ENCODE data around the gene RGS3.

RGS3 gene

DNA sequence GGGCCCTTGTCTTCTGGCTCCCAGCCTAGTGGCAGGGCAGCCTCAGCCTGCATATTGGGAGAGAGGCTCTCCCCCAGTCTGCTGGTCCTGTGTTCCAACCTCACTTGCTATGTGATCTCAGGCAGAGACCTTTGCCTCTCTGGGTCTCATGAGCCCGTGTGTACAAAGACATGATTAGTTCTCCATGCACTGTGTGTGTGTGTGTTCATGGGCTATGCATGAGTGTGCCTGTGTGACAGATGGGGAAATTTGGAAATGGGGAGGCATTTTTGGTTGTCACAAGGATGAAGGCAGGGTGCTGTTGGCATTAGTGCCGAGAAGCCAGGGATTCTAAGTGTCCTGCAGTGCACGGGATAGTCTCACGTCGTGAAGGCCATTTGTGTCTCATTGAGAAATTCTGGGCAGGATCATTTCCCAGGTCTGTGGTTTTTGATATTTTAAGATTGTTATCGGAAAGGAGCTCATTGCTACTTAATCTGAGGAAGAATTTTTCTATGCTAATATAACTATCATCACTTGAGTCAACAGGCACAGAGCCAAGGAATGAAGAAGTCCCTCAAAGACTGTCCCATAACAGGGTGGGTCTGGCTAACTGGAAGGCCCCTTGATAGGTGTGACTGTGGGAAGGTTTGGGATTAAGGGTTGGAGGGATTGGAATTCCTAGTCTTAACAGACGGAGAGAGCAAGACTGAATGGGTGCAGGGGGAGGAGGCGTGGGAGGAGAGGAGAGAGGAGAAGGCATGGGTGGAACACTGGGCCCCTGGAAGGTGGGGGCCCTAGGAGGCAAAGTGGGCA is 168.5 kb downstream of the RGS3 start:
- no peak for TF ChIP-seq CTCF (IDR thresholded peaks at IDR 0.05; ENCODE audit: unreplicated experiment in 3 of 3)
- H3K4me3 Mint-ChIP-seq: peak overlapping the region in 1 of 3 experiments; percentile 15
- no peaks in the 10 kb centered on the region for H3K9me3 Mint-ChIP-seq
- H3K4me1 Mint-ChIP-seq: peaks cover 62% of the 10 kb centered on the region
- peak overlapping the region; percentile 39 to 82 (median 66) for H3K27ac Mint-ChIP-seq
- H3K27me3 Mint-ChIP-seq (ENCODE audit: low read depth): peaks cover 22% of the 10 kb centered on the region
- no peaks in the 10 kb centered on the region for H3K36me3 Mint-ChIP-seq (ENCODE audit: low read depth)

GRCh38 chr9:113632776-113633590 is 169.5 kb downstream of the RGS3 start:
- TF ChIP-seq CTCF (IDR thresholded peaks at IDR 0.05; ENCODE audit: unreplicated experiment in 3 of 3): no peak
- peaks cover 14% of the 10 kb centered on the region for H3K27me3 Mint-ChIP-seq (ENCODE audit: low read depth)
- peaks cover 59% of the 10 kb centered on the region for H3K4me1 Mint-ChIP-seq
- H3K36me3 Mint-ChIP-seq (ENCODE audit: low read depth): no peaks in the 10 kb centered on the region
- peak overlapping the region in 1 of 3 experiments; percentile 15 for H3K4me3 Mint-ChIP-seq
- no peaks in the 10 kb centered on the region for H3K9me3 Mint-ChIP-seq
- peak overlapping the region; percentile 39 to 82 (median 66) for H3K27ac Mint-ChIP-seq

GRCh38 chr9:113633782-113634595 is 170.5 kb downstream of the RGS3 start:
- Mint-ChIP-seq H3K27ac (peak overlapping the region; percentile 63 to 91 (median 64)), H3K9me3 (no peaks in the 10 kb centered on the region), H3K27me3 (ENCODE audit: low read depth) (peaks cover 8% of the 10 kb centered on the region), H3K4me3 (peak overlapping the region in 1 of 3 experiments; percentile 31), H3K4me1 (peaks cover 67% of the 10 kb centered on the region), H3K36me3 (ENCODE audit: low read depth) (no peaks in the 10 kb centered on the region)
- TF ChIP-seq CTCF (IDR thresholded peaks at IDR 0.05; ENCODE audit: unreplicated experiment in 3 of 3): no peak

DNA sequence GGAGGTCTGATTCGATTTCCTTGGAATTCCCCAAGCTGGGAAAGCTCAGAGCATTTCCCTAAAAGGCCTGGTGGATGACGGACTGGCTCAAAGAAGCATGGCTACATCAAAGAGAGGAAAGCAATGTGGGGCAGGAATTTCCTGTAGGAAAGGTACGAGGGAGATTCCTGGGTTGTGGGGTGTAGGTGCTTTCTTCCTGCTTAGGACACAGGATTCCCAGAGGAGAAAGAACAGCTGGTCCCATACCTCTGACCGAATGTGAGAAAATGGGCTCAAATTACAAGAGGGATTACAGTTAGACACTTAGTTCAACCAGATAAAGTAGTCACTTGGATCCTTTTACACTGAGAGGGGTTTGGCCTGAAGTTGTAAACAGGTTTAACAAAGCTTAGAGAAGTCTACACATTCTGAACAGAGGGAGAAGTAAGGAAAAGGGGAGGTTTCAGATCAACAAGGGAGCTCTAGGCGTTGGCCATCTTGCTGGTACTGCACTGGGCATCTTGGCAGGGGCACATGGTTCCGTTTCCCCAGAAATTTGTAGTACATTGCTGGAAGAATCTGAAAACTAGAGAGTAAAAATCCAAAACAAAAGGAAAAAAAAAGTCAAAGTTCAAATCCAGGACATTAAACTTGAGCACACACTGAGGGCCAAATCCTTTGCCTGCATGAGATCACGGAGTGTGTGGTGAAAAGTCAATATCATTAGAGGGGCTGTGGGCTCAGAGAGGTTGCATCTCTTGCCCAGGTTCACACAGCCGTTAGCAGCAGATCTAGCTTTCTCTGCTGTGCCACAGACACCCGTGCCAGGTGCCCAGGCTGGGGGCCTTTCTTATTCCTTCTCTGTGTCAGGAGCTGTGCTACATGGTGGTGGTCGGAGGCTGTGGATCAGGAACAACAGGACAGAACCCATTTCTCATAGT is 171.3 kb downstream of the RGS3 start:
- H3K4me3 Mint-ChIP-seq: peak overlapping the region in 2 of 3 experiments; percentile 15 to 31
- no peaks in the 10 kb centered on the region for H3K9me3 Mint-ChIP-seq
- peaks cover 8% of the 10 kb centered on the region for H3K27me3 Mint-ChIP-seq (ENCODE audit: low read depth)
- H3K36me3 Mint-ChIP-seq (ENCODE audit: low read depth): no peaks in the 10 kb centered on the region
- H3K27ac Mint-ChIP-seq: peak overlapping the region; percentile 50 to 91 (median 63)
- no peak for TF ChIP-seq CTCF (IDR thresholded peaks at IDR 0.05; ENCODE audit: unreplicated experiment in 3 of 3)
- H3K4me1 Mint-ChIP-seq: peaks cover 70% of the 10 kb centered on the region

GRCh38 chr9:113635586-113635985 is 172.1 kb downstream of the RGS3 start:
- Mint-ChIP-seq H3K9me3 (no peaks in the 10 kb centered on the region), H3K27me3 (ENCODE audit: low read depth) (peaks cover 8% of the 10 kb centered on the region), H3K4me3 (no peak overlapping the region)

More at GRCh38 chr9:113635586-113635985, 172.1 kb downstream of the RGS3 start:
- H3K36me3 Mint-ChIP-seq (ENCODE audit: low read depth): no peaks in the 10 kb centered on the region
- peak overlapping the region; percentile 40 to 91 (median 63) for H3K27ac Mint-ChIP-seq
- H3K4me1 Mint-ChIP-seq: peaks cover 72% of the 10 kb centered on the region
- TF ChIP-seq CTCF (IDR thresholded peaks at IDR 0.05; ENCODE audit: unreplicated experiment in 3 of 3): no peak
